HEK293 (cell line): ENCODE measurements around the gene EPAS1.

ENCODE experiments used
- CTCF ChIA-PET: fragments of 350-600 bp; formaldehyde crosslinking; extraction: SDS; loops from one replicate; lab custom pipeline; 2021; ENCODE audit warnings: antibody characterized with exemption; lab: Yijun Ruan, JAX
- POLR2A ChIA-PET: fragments of 300-600 bp; formaldehyde crosslinking; extraction: SDS; loops from one replicate; lab custom pipeline; 2020; ENCODE audit warnings: antibody characterized with exemption, inconsistent platforms; lab: Yijun Ruan, JAX
- H3K27ac ChIP-seq: fragments of 200-500 bp; sonication (Bioruptor generic); 2 replicates; pipeline ENCODE4 v1.5.1; 2014; ENCODE audit warnings: low read depth, low read length, control low read depth, inconsistent platforms; ENCODE audit errors: extremely low read depth
- H3K36me3 ChIP-seq, 2 experiments: fragments of 200-500 bp in 1 of 2; sonication (Bioruptor generic) in 1 of 2; 1 replicate in 1 of 2; 2 replicates in 1 of 2; pipeline ENCODE4 v1.5.1; 2014 to 2017; ENCODE audit warnings: inconsistent platforms in 2 of 2, low read length in 2 of 2; ENCODE audit not compliant: control insufficient read depth in 2 of 2, insufficient read depth in 1 of 2
- H3K4me1 ChIP-seq: fragments of 200-500 bp; sonication (Bioruptor generic); 2 replicates; pipeline ENCODE4 v1.5.1; 2014; ENCODE audit warnings: mild to moderate bottlenecking, low read length, inconsistent platforms; ENCODE audit not compliant: control insufficient read depth, insufficient read depth
- H3K4me3 ChIP-seq: 2 replicates; pipeline ENCODE4 v1.5.1; 2011; ENCODE audit warnings: low read depth, mild to moderate bottlenecking, control low read depth, low read length, moderate library complexity
- H3K9me3 ChIP-seq: fragments of 200-500 bp; sonication (Bioruptor generic); 2 replicates; pipeline ENCODE4 v1.5.1; 2014; ENCODE audit warnings: low read depth, low read length, inconsistent platforms; ENCODE audit not compliant: control insufficient read depth, insufficient read depth
- GFI1B ChIP-seq: fragments of 450-650 bp; formaldehyde crosslinking; IDR thresholded peaks from 2 replicates; pipeline ENCODE4 v1.5.1; 2016; ENCODE audit warnings: missing biosample characterization, missing genetic modification characterization
- IKZF3 ChIP-seq: fragments of 450-650 bp; IDR thresholded peaks from 2 replicates; pipeline ENCODE4 v1.5.0; 2018; ENCODE audit warnings: missing biosample characterization, mild to moderate bottlenecking, missing genetic modification characterization, moderate library complexity
- KLF9 ChIP-seq: fragments of 450-650 bp; formaldehyde crosslinking; IDR thresholded peaks from 2 replicates; pipeline ENCODE4 v1.5.1; 2016; ENCODE audit warnings: missing biosample characterization, missing genetic modification characterization, low read depth
- MYNN ChIP-seq: fragments of 450-650 bp; formaldehyde crosslinking; IDR thresholded peaks from 2 replicates; pipeline ENCODE4 v1.5.1; 2016; ENCODE audit warnings: missing biosample characterization, missing genetic modification characterization, borderline replicate concordance
- MZF1 ChIP-seq: fragments of 450-650 bp; formaldehyde crosslinking; IDR thresholded peaks from 2 replicates; pipeline ENCODE4 v1.5.1; 2017; ENCODE audit warnings: missing biosample characterization, missing genetic modification characterization, borderline replicate concordance
- PRDM1 ChIP-seq: fragments of 450-650 bp; formaldehyde crosslinking; IDR thresholded peaks from 2 replicates; pipeline ENCODE4; 2016; ENCODE audit warnings: missing biosample characterization, missing genetic modification characterization
- TRIM28 ChIP-seq: IDR thresholded peaks from 2 replicates; pipeline ENCODE4 v1.6.1; 2011; ENCODE audit warnings: low read length, control low read depth, borderline replicate concordance
- YY1 ChIP-seq: fragments of 450-650 bp; formaldehyde crosslinking; IDR thresholded peaks from 2 replicates; pipeline ENCODE4 v1.5.1; 2018; ENCODE audit warnings: missing biosample characterization, missing genetic modification characterization
- ZFP41 ChIP-seq: fragments of 450-650 bp; formaldehyde crosslinking; IDR thresholded peaks from 2 replicates; pipeline ENCODE4 v1.5.1; 2016; ENCODE audit warnings: missing biosample characterization, missing genetic modification characterization, borderline replicate concordance
- ZNF155 ChIP-seq: fragments of 450-650 bp; formaldehyde crosslinking; IDR thresholded peaks from 2 replicates; pipeline ENCODE4 v1.5.1; 2016; ENCODE audit warnings: missing biosample characterization, missing genetic modification characterization
- ZNF202 ChIP-seq: fragments of 450-650 bp; formaldehyde crosslinking; IDR thresholded peaks from 2 replicates; pipeline ENCODE4 v1.5.1; 2016; ENCODE audit warnings: missing biosample characterization, missing genetic modification characterization, borderline replicate concordance
- ZNF302 ChIP-seq: fragments of 450-650 bp; formaldehyde crosslinking; IDR thresholded peaks from 2 replicates; pipeline ENCODE4 v1.5.1; 2016; ENCODE audit warnings: missing biosample characterization, missing genetic modification characterization, low read depth
- ZNF560 ChIP-seq: fragments of 450-650 bp; formaldehyde crosslinking; IDR thresholded peaks from 2 replicates; pipeline ENCODE4 v1.5.1; 2017; ENCODE audit warnings: missing biosample characterization, missing genetic modification characterization, borderline replicate concordance
- ZNF585B ChIP-seq: fragments of 450-650 bp; formaldehyde crosslinking; IDR thresholded peaks from 2 replicates; pipeline ENCODE4 v1.5.1; 2016; ENCODE audit warnings: missing biosample characterization, missing genetic modification characterization
- ZNF600 ChIP-seq: fragments of 450-650 bp; formaldehyde crosslinking; IDR thresholded peaks from 2 replicates; pipeline ENCODE4 v1.5.1; 2016; ENCODE audit warnings: missing biosample characterization, missing genetic modification characterization
- ZNF621 ChIP-seq: fragments of 450-650 bp; formaldehyde crosslinking; IDR thresholded peaks from 2 replicates; pipeline ENCODE4 v1.5.1; 2017; ENCODE audit warnings: missing biosample characterization, missing genetic modification characterization
- ZNF654 ChIP-seq: fragments of 450-650 bp; formaldehyde crosslinking; IDR thresholded peaks from 2 replicates; pipeline ENCODE4 v1.5.1; 2016; ENCODE audit warnings: low read depth, missing biosample characterization, missing genetic modification characterization
- ZNF658 ChIP-seq: fragments of 450-650 bp; formaldehyde crosslinking; IDR thresholded peaks from 2 replicates; pipeline ENCODE4; 2016; ENCODE audit warnings: missing biosample characterization, missing genetic modification characterization
- ZNF707 ChIP-seq: fragments of 450-650 bp; formaldehyde crosslinking; IDR thresholded peaks from 2 replicates; pipeline ENCODE4 v1.5.1; 2016; ENCODE audit warnings: missing biosample characterization, missing genetic modification characterization
- ZNF768 ChIP-seq: fragments of 450-650 bp; formaldehyde crosslinking; IDR thresholded peaks from 2 replicates; pipeline ENCODE4 v1.5.1; 2018; ENCODE audit warnings: missing biosample characterization, mild to moderate bottlenecking, missing genetic modification characterization
- ZNF785 ChIP-seq: fragments of 450-650 bp; formaldehyde crosslinking; IDR thresholded peaks from 2 replicates; pipeline ENCODE4 v1.5.1; 2016; ENCODE audit warnings: missing biosample characterization, missing genetic modification characterization
- TF ChIP-seq, protein P1 (sequence below): fragments of 450-650 bp; formaldehyde crosslinking; IDR thresholded peaks from 2 replicates; pipeline ENCODE4 v1.5.1; 2016; ENCODE audit warnings: missing biosample characterization, missing genetic modification characterization
- TF ChIP-seq, protein P2 (sequence below): fragments of 450-650 bp; formaldehyde crosslinking; IDR thresholded peaks from 2 replicates; pipeline ENCODE4 v1.5.1; 2016; ENCODE audit warnings: missing biosample characterization, missing genetic modification characterization
- TF ChIP-seq, protein P3 (sequence below): fragments of 450-650 bp; formaldehyde crosslinking; IDR thresholded peaks from 2 replicates; pipeline ENCODE4 v1.5.1; 2016; ENCODE audit warnings: missing biosample characterization, missing genetic modification characterization
- TF ChIP-seq, protein P4 (sequence below): fragments of 450-650 bp; formaldehyde crosslinking; conservative IDR thresholded peaks from 2 replicates; pipeline ENCODE4 v1.5.1; 2016; ENCODE audit warnings: low read depth, missing biosample characterization, missing genetic modification characterization
- TF ChIP-seq, protein P5 (sequence below): fragments of 450-650 bp; formaldehyde crosslinking; IDR thresholded peaks from 2 replicates; pipeline ENCODE4 v1.5.1; 2017; ENCODE audit warnings: missing biosample characterization, missing genetic modification characterization

The EPAS1 gene

DNA sequence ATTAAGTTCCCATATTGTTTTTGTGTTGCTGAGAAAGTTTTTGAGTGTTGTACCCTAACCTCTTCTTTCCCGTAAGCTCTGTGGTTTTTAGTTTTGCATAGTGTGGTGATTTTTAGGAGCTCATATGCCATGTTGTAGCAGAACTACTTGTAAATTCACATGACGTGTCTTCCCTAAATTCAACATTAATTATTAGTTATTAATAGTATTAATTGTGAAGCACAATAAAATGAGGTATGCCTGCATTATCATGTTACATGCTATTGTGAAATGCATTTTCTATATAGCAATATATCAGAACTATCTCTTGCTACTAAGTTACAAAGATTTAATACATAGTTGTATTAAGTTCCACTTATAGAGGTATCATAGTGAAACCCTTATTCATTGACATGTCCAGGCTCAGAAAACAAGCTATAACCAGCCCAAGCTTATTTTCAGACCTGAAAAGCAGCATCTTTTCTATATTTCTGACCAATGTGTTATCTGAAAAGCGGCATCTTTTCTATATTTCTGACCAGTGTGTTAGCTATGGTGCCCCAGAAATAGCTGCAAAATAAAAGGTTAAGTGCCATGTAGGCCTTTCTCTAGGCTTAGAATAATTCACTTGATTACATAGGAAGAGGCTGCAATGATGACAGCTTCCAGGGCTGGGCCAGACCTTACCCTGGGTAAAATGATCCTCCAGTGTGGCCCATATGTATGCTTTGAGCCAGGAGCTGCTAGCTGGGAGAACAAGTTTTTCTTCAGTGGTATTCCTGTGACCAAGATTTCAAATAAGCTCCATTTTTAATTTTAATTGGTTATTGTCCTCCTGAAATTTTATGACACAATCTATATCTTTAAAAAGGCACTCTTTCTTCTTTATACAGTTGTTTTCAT, 21.6 kb downstream of the EPAS1 start:
- Histone ChIP-seq H3K4me1 (no peaks in the 10 kb centered on the region; the same call in 1 of the 2 replicates), H3K9me3 (no peaks in the 10 kb centered on the region)
- CTCF ChIA-PET = interaction anchor here (0.7 to 2.6 kb wide), 2 partner anchors 9 to 12 kb away, joined by 3 to 9 read pairs; no protein-coding TSS in a partner anchor
- POLR2A ChIA-PET = interaction anchor here (0.6 to 0.8 kb wide), 2 partner anchors 23 to 107 kb away, joined by 4 to 7 read pairs; no protein-coding TSS in a partner anchor
- TF ChIP-seq ZNF302 (tag by site-specific recombination) (no peak), ZFP41 (tag by site-specific recombination) (no peak), ZNF785 (tag by site-specific recombination) (no peak), TRIM28 (no peak), ZNF560 (tag by site-specific recombination) (no peak), YY1 (tag by site-specific recombination) (no peak), ZNF654 (tag by site-specific recombination) (no peak), ZNF768 (tag by site-specific recombination) (no peak), ZNF585B (no peak), ZNF707 (no peak), KLF9 (no peak)
- TF ChIP-seq, protein P1, sequence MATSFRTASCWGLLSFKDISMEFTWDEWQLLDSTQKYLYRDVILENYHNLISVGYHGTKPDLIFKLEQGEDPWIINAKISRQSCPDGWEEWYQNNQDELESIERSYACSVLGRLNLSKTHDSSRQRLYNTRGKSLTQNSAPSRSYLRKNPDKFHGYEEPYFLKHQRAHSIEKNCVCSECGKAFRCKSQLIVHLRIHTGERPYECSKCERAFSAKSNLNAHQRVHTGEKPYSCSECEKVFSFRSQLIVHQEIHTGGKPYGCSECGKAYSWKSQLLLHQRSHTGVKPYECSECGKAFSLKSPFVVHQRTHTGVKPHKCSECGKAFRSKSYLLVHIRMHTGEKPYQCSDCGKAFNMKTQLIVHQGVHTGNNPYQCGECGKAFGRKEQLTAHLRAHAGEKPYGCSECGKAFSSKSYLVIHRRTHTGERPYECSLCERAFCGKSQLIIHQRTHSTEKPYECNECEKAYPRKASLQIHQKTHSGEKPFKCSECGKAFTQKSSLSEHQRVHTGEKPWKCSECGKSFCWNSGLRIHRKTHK = no peak
- TF ChIP-seq, protein P2, sequence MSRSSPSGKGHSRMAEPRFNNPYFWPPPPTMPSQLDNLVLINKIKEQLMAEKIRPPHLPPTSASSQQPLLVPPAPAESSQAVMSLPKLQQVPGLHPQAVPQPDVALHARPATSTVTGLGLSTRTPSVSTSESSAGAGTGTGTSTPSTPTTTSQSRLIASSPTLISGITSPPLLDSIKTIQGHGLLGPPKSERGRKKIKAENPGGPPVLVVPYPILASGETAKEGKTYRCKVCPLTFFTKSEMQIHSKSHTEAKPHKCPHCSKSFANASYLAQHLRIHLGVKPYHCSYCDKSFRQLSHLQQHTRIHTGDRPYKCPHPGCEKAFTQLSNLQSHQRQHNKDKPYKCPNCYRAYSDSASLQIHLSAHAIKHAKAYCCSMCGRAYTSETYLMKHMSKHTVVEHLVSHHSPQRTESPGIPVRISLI = no peak
- TF ChIP-seq, protein P3, sequence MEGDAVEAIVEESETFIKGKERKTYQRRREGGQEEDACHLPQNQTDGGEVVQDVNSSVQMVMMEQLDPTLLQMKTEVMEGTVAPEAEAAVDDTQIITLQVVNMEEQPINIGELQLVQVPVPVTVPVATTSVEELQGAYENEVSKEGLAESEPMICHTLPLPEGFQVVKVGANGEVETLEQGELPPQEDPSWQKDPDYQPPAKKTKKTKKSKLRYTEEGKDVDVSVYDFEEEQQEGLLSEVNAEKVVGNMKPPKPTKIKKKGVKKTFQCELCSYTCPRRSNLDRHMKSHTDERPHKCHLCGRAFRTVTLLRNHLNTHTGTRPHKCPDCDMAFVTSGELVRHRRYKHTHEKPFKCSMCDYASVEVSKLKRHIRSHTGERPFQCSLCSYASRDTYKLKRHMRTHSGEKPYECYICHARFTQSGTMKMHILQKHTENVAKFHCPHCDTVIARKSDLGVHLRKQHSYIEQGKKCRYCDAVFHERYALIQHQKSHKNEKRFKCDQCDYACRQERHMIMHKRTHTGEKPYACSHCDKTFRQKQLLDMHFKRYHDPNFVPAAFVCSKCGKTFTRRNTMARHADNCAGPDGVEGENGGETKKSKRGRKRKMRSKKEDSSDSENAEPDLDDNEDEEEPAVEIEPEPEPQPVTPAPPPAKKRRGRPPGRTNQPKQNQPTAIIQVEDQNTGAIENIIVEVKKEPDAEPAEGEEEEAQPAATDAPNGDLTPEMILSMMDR (tag by site-specific recombination) = no peak
- TF ChIP-seq, protein P4, sequence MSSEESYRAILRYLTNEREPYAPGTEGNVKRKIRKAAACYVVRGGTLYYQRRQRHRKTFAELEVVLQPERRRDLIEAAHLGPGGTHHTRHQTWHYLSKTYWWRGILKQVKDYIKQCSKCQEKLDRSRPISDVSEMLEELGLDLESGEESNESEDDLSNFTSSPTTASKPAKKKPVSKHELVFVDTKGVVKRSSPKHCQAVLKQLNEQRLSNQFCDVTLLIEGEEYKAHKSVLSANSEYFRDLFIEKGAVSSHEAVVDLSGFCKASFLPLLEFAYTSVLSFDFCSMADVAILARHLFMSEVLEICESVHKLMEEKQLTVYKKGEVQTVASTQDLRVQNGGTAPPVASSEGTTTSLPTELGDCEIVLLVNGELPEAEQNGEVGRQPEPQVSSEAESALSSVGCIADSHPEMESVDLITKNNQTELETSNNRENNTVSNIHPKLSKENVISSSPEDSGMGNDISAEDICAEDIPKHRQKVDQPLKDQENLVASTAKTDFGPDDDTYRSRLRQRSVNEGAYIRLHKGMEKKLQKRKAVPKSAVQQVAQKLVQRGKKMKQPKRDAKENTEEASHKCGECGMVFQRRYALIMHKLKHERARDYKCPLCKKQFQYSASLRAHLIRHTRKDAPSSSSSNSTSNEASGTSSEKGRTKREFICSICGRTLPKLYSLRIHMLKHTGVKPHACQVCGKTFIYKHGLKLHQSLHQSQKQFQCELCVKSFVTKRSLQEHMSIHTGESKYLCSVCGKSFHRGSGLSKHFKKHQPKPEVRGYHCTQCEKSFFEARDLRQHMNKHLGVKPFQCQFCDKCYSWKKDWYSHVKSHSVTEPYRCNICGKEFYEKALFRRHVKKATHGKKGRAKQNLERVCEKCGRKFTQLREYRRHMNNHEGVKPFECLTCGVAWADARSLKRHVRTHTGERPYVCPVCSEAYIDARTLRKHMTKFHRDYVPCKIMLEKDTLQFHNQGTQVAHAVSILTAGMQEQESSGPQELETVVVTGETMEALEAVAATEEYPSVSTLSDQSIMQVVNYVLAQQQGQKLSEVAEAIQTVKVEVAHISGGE = no peak
- TF ChIP-seq, all 188 proteins: peak for 0
- Histone ChIP-seq H3K27ac (no peak overlapping the region), H3K4me3 (no peak overlapping the region), H3K36me3 (no peaks in the 10 kb centered on the region)

DNA sequence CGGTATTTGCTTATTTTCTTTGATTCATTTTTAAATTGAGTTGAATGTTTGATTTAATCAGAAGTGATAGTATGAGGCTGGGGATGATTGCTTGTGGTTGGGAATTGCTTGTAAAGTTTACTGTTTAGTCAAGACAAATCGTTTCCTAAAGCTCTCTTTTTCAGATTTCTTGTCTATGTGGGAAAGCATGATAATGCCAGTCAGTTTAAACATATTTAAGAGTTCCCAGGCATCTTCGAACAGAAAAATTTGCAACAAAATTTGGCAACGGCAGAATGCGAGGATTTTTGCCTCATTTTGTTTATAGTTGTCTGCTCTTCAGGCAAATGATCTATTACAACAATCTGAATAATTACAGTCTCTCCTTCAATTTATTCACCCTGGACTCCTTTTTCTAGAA, 22.5 kb downstream of the EPAS1 start:
- POLR2A ChIA-PET = no interaction called here
- TF ChIP-seq GFI1B (no peak), ZNF600 (tag by site-specific recombination) (no peak), ZNF155 (tag by site-specific recombination) (no peak), ZNF621 (no peak), PRDM1 (tag by site-specific recombination) (no peak), IKZF3 (no peak), ZNF202 (tag by site-specific recombination) (no peak), MZF1 (no peak), ZNF658 (no peak), ZNF768 (tag by site-specific recombination) (no peak), MYNN (tag by site-specific recombination) (no peak)
- TF ChIP-seq, protein P5, sequence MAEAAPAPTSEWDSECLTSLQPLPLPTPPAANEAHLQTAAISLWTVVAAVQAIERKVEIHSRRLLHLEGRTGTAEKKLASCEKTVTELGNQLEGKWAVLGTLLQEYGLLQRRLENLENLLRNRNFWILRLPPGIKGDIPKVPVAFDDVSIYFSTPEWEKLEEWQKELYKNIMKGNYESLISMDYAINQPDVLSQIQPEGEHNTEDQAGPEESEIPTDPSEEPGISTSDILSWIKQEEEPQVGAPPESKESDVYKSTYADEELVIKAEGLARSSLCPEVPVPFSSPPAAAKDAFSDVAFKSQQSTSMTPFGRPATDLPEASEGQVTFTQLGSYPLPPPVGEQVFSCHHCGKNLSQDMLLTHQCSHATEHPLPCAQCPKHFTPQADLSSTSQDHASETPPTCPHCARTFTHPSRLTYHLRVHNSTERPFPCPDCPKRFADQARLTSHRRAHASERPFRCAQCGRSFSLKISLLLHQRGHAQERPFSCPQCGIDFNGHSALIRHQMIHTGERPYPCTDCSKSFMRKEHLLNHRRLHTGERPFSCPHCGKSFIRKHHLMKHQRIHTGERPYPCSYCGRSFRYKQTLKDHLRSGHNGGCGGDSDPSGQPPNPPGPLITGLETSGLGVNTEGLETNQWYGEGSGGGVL (tag by site-specific recombination) = no peak

More for the DNA sequence above, 22.5 kb downstream of the EPAS1 start:
- CTCF ChIA-PET = interaction anchor here (0.7 kb wide), 1 partner anchor 13 kb away, joined by 3 read pairs; no protein-coding TSS in a partner anchor
- H3K4me3 ChIP-seq = no peak overlapping the region
- H3K27ac ChIP-seq = no peak overlapping the region
- no peaks in the 10 kb centered on the region for H3K9me3 ChIP-seq
- no peaks in the 10 kb centered on the region for H3K36me3 ChIP-seq
- H3K4me1 ChIP-seq = no peaks in the 10 kb centered on the region; the same call in 1 of the 2 replicates
